Immature natural killer cell (primary cell): ENCODE data around the gene PNPLA1. TPM values are rescaled to one million over a fixed set of nuclear protein-coding genes. Genes with fewer than 3 reads are reported as not detected.
A peak's percentile ranks its signal among the peaks of the same experiment; 100 is the strongest.

Experiments
- DNase-seq, 3 donors: peaks; one replicate each; pipeline ENCODE4 v3.0.0; 2022; ENCODE audit warnings: mixed read lengths in 1 of 3
- H3K27ac Mint-ChIP-seq, 6 donors: one replicate each; pipeline ENCODE4 v1.8.0; 2020; ENCODE audit warnings: mixed read lengths in 6 of 6, mild to moderate bottlenecking in 5 of 6, inconsistent platforms in 4 of 6, moderate library complexity in 3 of 6
- H3K27me3 Mint-ChIP-seq, 3 donors: one replicate each; pipeline ENCODE4 v1.8.0; 2020 to 2021; ENCODE audit warnings: low read depth in 3 of 3, mild to moderate bottlenecking in 3 of 3, mixed read lengths in 3 of 3, moderate library complexity in 3 of 3, inconsistent platforms in 1 of 3
- H3K36me3 Mint-ChIP-seq, 3 donors: one replicate each; pipeline ENCODE4 v1.8.0; 2020; ENCODE audit warnings: mixed read lengths in 3 of 3, inconsistent platforms in 2 of 3, mild to moderate bottlenecking in 2 of 3
- H3K4me1 Mint-ChIP-seq, 2 donors: one replicate each; pipeline ENCODE4 v1.8.0; 2020; ENCODE audit warnings: inconsistent platforms in 2 of 2, mild to moderate bottlenecking in 2 of 2, mixed read lengths in 2 of 2, moderate library complexity in 1 of 2
- H3K4me3 Mint-ChIP-seq, 5 donors: one replicate each; pipeline ENCODE4 v1.8.0; 2020; ENCODE audit warnings: mild to moderate bottlenecking in 5 of 5, mixed read lengths in 5 of 5, inconsistent platforms in 3 of 5, moderate library complexity in 3 of 5
- H3K9me3 Mint-ChIP-seq, 6 donors: one replicate each; pipeline ENCODE4 v1.8.0; 2020; ENCODE audit warnings: mild to moderate bottlenecking in 6 of 6, mixed read lengths in 6 of 6, inconsistent platforms in 4 of 6, moderate library complexity in 3 of 6
- polyA plus RNA-seq, 3 donors: library from polyadenylated mRNA; unstranded; fragments of 300-500 nt; fragmentation: Illumina TruSeq; gene quantifications; one replicate each; pipeline ENCODE4 v1.2.3, GENCODE V29; 2021

PNPLA1 gene, protein sequence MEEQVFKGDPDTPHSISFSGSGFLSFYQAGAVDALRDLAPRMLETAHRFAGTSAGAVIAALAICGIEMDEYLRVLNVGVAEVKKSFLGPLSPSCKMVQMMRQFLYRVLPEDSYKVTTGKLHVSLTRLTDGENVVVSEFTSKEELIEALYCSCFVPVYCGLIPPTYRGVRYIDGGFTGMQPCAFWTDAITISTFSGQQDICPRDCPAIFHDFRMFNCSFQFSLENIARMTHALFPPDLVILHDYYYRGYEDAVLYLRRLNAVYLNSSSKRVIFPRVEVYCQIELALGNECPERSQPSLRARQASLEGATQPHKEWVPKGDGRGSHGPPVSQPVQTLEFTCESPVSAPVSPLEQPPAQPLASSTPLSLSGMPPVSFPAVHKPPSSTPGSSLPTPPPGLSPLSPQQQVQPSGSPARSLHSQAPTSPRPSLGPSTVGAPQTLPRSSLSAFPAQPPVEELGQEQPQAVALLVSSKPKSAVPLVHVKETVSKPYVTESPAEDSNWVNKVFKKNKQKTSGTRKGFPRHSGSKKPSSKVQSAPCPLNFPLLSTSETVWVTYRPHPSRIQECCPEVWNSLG
- polyA plus RNA-seq, result not detected

DNA sequence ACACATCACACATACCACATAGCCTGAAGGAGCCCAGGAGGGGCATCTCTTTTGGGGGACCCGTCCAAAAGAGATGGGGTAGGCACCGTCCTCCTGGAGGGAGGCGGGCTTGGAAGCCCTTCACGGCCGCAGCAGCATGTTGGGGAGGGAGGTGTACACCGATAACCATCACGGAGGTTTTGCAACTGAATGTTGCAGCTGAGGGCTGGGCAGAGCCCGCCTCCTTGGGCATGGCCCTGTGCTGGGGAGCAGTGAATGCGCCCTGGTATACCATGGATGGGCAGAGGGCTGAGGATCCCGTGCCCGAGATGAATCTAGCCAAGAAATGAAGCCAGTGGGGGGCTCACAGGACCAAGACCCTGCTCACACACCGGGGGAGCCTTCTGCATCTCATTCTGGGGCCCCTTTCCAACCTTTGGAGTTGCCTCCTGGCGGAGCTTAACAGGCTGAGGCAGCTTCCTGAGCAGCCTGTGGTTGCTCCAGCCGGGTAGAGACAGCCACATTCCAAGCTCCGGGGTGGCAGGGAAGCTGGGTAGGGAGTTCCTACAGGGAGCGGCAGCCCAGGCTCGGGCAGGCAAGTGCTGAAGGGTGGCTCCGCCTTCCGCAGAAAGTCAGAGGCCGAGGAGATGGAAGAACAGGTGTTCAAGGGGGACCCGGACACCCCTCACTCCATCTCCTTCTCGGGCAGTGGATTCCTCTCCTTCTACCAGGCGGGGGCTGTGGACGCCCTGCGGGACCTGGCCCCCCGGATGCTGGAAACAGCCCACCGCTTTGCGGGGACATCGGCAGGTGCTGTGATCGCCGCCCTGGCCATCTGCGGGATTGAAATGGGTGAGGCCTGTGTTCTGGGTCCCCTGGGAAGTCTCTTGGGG, at the start of gene PNPLA1:
TSS of gene PNPLA1 (plus strand) at position 227 of the 872 bp plus-strand sequence. CDS start at position 627, 400 bp downstream.
- no peak within 1 kb of the TSS for H3K27ac Mint-ChIP-seq
- no peak within 1 kb of the TSS for H3K4me3 Mint-ChIP-seq
- peaks cover 0 to 19% (median 5%) of the 10 kb centered on the region in 3 donors for H3K27me3 Mint-ChIP-seq
- H3K4me1 Mint-ChIP-seq, result no peaks in the 10 kb centered on the region
- DNase-seq, result no peak
- peaks cover 0 to 8% (median 0%) of the 10 kb centered on the region in 3 donors for H3K36me3 Mint-ChIP-seq
- no peaks in the 10 kb centered on the region for H3K9me3 Mint-ChIP-seq

GRCh38 chr6:36220226-36220625, 49.6 kb upstream of the PNPLA1 start:
- Mint-ChIP-seq H3K27ac (peak overlapping the region in 1 of 6 donors; percentile 73), H3K27me3 (no peaks in the 10 kb centered on the region), H3K9me3 (no peaks in the 10 kb centered on the region), H3K4me3 (no peak overlapping the region), H3K36me3 (peaks cover 24 to 44% (median 27%) of the 10 kb centered on the region in 3 donors), H3K4me1 (peaks cover 2 to 5% of the 10 kb centered on the region in 2 donors)
- no peak for DNase-seq

DNA sequence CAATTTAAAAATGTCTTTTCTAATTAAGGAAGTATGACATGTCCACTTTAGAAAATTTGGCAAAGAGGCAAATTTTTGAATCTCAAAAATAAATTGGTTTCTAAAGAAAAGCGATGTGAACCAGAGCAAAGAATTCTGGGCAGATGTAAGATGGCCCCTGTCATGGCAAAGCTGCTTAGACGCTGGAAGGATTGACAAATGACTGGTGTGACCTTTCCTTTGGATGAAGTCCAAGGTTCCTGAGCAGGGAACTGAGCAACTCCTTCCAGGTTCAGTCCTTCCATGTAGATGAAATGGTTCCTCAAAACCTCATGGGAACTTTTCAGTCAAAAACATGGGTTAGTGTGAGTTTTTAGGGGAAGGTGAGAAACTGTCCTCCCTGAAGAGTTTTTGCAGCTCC, 48.2 kb upstream of the PNPLA1 start:
- peaks cover 25 to 43% (median 26%) of the 10 kb centered on the region in 3 donors for H3K36me3 Mint-ChIP-seq
- no peak for DNase-seq
- no peaks in the 10 kb centered on the region for H3K9me3 Mint-ChIP-seq

DNA sequence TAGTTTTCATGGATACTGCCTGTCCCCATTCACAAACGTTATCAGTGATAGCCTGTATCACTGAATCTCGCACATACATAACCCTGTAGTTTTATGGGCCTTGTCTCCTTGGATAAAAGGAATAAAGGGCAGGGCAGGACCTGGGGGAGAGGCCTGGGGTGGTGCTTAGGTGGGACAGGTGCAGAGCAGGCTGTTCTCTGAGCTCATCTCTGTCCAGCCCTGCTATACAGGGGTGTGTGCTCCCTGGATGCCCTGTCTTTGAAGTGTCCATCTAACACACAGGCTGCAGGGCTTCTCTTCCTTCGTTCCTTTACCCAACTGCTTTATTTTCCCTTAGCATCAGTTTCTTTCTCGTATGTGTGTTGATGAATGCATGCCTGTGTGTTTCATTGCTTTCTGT, 46.9 kb upstream of the PNPLA1 start:
- Mint-ChIP-seq H3K9me3 (no peaks in the 10 kb centered on the region), H3K4me1 (peaks cover 0 to 2% of the 10 kb centered on the region in 2 donors), H3K36me3 (peaks cover 21 to 43% (median 28%) of the 10 kb centered on the region in 3 donors), H3K27ac (no peak overlapping the region), H3K27me3 (no peaks in the 10 kb centered on the region), H3K4me3 (no peak overlapping the region)
- DNase-seq, result no peak

More for the DNA sequence above, 48.2 kb upstream of the PNPLA1 start:
- no peak overlapping the region for H3K4me3 Mint-ChIP-seq
- H3K27me3 Mint-ChIP-seq, result no peaks in the 10 kb centered on the region
- H3K27ac Mint-ChIP-seq, result no peak overlapping the region
- peaks cover 0 to 2% of the 10 kb centered on the region in 2 donors for H3K4me1 Mint-ChIP-seq

DNA sequence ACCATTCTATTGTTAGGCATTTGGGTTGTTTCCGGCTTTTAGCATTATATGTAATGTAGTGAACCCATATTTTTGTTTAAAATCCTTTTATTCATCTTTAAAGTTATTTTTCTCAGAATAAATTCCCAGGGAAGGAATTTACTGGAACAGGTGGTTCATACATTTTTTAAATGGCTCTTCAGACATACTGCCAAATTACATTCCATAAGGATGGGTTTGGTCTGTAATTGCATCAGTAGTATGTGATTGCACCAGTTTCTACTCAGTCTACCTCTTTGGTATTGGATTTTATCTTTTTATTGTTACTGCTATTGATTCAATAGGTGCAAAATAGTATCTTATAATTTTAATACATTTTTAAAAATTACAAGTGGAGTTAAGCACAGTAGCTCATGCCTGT, 46.2 kb upstream of the PNPLA1 start:
- no peak for DNase-seq
- Mint-ChIP-seq H3K27me3 (no peaks in the 10 kb centered on the region), H3K9me3 (no peaks in the 10 kb centered on the region), H3K36me3 (peaks cover 23 to 44% (median 28%) of the 10 kb centered on the region in 3 donors), H3K4me1 (peaks cover 0 to 2% of the 10 kb centered on the region in 2 donors), H3K4me3 (no peak overlapping the region), H3K27ac (no peak overlapping the region)

GRCh38 chr6:36224918-36225461, 44.9 kb upstream of the PNPLA1 start:
- no peaks in the 10 kb centered on the region for H3K9me3 Mint-ChIP-seq
- H3K4me1 Mint-ChIP-seq, result peaks cover 0 to 2% of the 10 kb centered on the region in 2 donors
- H3K27me3 Mint-ChIP-seq, result no peaks in the 10 kb centered on the region
- no peak overlapping the region for H3K27ac Mint-ChIP-seq
- H3K4me3 Mint-ChIP-seq, result no peak overlapping the region
- DNase-seq, result no peak
- peaks cover 24 to 52% (median 25%) of the 10 kb centered on the region in 3 donors for H3K36me3 Mint-ChIP-seq

- no peak for DNase-seq
- H3K4me3 Mint-ChIP-seq, result no peak overlapping the region
- H3K27ac Mint-ChIP-seq, result no peak overlapping the region
- peaks cover 0 to 2% of the 10 kb centered on the region in 2 donors for H3K4me1 Mint-ChIP-seq
- H3K36me3 Mint-ChIP-seq, result peaks cover 29 to 62% (median 30%) of the 10 kb centered on the region in 3 donors
- no peaks in the 10 kb centered on the region for H3K9me3 Mint-ChIP-seq
- no peaks in the 10 kb centered on the region for H3K27me3 Mint-ChIP-seq
Observed at GRCh38 chr6:36226438-36227047, 43.3 kb upstream of the PNPLA1 start.

GRCh38 chr6:36227379-36228228, 42.3 kb upstream of the PNPLA1 start:
- Mint-ChIP-seq H3K4me1 (peaks cover 0 to 2% of the 10 kb centered on the region in 2 donors), H3K27me3 (no peaks in the 10 kb centered on the region), H3K27ac (peak overlapping the region in 3 of 6 donors; percentile 22 to 56 (median 40)), H3K36me3 (peaks cover 23 to 66% (median 38%) of the 10 kb centered on the region in 3 donors), H3K4me3 (no peak overlapping the region), H3K9me3 (no peaks in the 10 kb centered on the region)
- no peak for DNase-seq

GRCh38 chr6:36229223-36229622, 40.6 kb upstream of the PNPLA1 start:
- H3K27me3 Mint-ChIP-seq, result no peaks in the 10 kb centered on the region
- H3K4me3 Mint-ChIP-seq, result no peak overlapping the region
- peaks cover under 1 to 2% of the 10 kb centered on the region in 2 donors for H3K4me1 Mint-ChIP-seq
- no peak for DNase-seq
- no peaks in the 10 kb centered on the region for H3K9me3 Mint-ChIP-seq
- H3K36me3 Mint-ChIP-seq, result peaks cover 19 to 61% (median 38%) of the 10 kb centered on the region in 3 donors
- H3K27ac Mint-ChIP-seq, result peak overlapping the region in 1 of 6 donors; percentile 50

- DNase-seq, result no peak
- H3K27ac Mint-ChIP-seq, result no peak overlapping the region
- no peaks in the 10 kb centered on the region for H3K9me3 Mint-ChIP-seq
- peaks cover 7% of the 10 kb centered on the region in 2 donors for H3K4me1 Mint-ChIP-seq
- H3K4me3 Mint-ChIP-seq, result no peak overlapping the region
- no peaks in the 10 kb centered on the region for H3K27me3 Mint-ChIP-seq
- H3K36me3 Mint-ChIP-seq, result peaks cover 19 to 62% (median 40%) of the 10 kb centered on the region in 3 donors
Observed at GRCh38 chr6:36230371-36230770, 39.5 kb upstream of the PNPLA1 start.

DNA sequence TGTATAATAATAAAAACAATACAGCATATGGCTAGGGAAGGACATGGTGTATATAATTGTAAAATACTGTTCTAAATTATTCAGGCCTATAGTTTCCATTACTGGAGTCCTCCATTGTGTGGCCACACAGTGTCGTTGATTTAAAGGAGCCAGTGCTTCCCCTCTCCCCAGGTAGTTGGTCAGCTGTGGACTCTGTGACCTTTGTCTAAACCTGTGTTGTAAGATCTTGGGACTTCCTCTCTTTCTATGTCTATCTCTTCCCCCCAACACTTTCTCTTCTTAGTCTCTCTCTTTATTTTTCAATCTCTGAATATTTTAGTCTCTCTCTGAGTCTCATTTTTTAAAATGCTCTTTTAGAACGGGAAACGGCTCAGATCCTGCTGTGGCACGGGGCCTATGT, 37.7 kb upstream of the PNPLA1 start:
- H3K36me3 Mint-ChIP-seq, result peaks cover 10 to 57% (median 31%) of the 10 kb centered on the region in 3 donors
- no peak for DNase-seq
- H3K27ac Mint-ChIP-seq, result peak overlapping the region in 3 of 6 donors; percentile 2 to 60 (median 47)
- peaks cover 7 to 9% of the 10 kb centered on the region in 2 donors for H3K4me1 Mint-ChIP-seq
- H3K27me3 Mint-ChIP-seq, result no peaks in the 10 kb centered on the region
- no peak overlapping the region for H3K4me3 Mint-ChIP-seq
- no peaks in the 10 kb centered on the region for H3K9me3 Mint-ChIP-seq

- H3K4me3 Mint-ChIP-seq, result no peak overlapping the region
- H3K27me3 Mint-ChIP-seq, result no peaks in the 10 kb centered on the region
- H3K27ac Mint-ChIP-seq, result peak overlapping the region in 3 of 6 donors; percentile 17 to 48 (median 36)
- no peak for DNase-seq
- H3K4me1 Mint-ChIP-seq, result peaks cover 7 to 9% of the 10 kb centered on the region in 2 donors
- H3K36me3 Mint-ChIP-seq, result peaks cover 6 to 36% (median 22%) of the 10 kb centered on the region in 3 donors
- no peaks in the 10 kb centered on the region for H3K9me3 Mint-ChIP-seq
Observed at GRCh38 chr6:36235309-36235708, 34.6 kb upstream of the PNPLA1 start.
